NCI-H1048 (cell line): ENCODE measurements around the gene ATRIP.
"Not testable (repeated sequence)": the region's sequence is repeated elsewhere in the genome, so short reads cannot be mapped to it uniquely, and the experiment has no call there.

Experiments used
- DNase-seq: peaks from one replicate; lab custom pipeline; 2025; lab: John Stamatoyannopoulos, UW

ATRIP gene

GRCh38 chr3:48446425-48447193, at the start of gene ATRIP:
ATRIP (plus strand) TSS chr3:48446737; CDS start chr3:48446846, 109 bp downstream.
- peak; percentile 72 for DNase-seq

- no peak for DNase-seq
Measured at GRCh38 chr3:48397767-48398681, 48.5 kb upstream of the ATRIP start.

- no peak for DNase-seq
Measured at GRCh38 chr3:48398701-48399386, 47.7 kb upstream of the ATRIP start.

GRCh38 chr3:48399387-48400172, 47.0 kb upstream of the ATRIP start:
- DNase-seq, result no peak

GRCh38 chr3:48400824-48401433, 45.6 kb upstream of the ATRIP start:
- no peak for DNase-seq

GRCh38 chr3:48401434-48401901, 45.1 kb upstream of the ATRIP start:
- DNase-seq, result not testable (repeated sequence)

- DNase-seq, result no peak
Measured at GRCh38 chr3:48402281-48402732, 44.2 kb upstream of the ATRIP start.

- DNase-seq, result no peak
Measured at GRCh38 chr3:48402907-48403306, 43.6 kb upstream of the ATRIP start.

- no peak for DNase-seq
Measured at GRCh38 chr3:48403533-48404439, 42.8 kb upstream of the ATRIP start.

- DNase-seq, result no peak
Measured at GRCh38 chr3:48404440-48405342, 41.8 kb upstream of the ATRIP start.

GRCh38 chr3:48405343-48405881, 41.1 kb upstream of the ATRIP start:
- no peak for DNase-seq

GRCh38 chr3:48405971-48406370, 40.6 kb upstream of the ATRIP start:
- no peak for DNase-seq

GRCh38 chr3:48406443-48407431, 39.8 kb upstream of the ATRIP start:
- no peak for DNase-seq

- DNase-seq, result no peak
Measured at GRCh38 chr3:48407542-48408099, 38.9 kb upstream of the ATRIP start.

GRCh38 chr3:48408823-48409281, 37.7 kb upstream of the ATRIP start:
- DNase-seq, result no peak

GRCh38 chr3:48409291-48410201, 37.0 kb upstream of the ATRIP start:
- DNase-seq, result no peak
